ENCODE results near the gene ASB2. TPM values are rescaled to one million over a fixed set of nuclear protein-coding genes. Genes with fewer than 3 reads are reported as not detected.

The ASB2 gene
- polyA plus RNA-seq, 1 of the 3 experiments (the other 2 are of a cell fraction): 0.15 TPM

DNA sequence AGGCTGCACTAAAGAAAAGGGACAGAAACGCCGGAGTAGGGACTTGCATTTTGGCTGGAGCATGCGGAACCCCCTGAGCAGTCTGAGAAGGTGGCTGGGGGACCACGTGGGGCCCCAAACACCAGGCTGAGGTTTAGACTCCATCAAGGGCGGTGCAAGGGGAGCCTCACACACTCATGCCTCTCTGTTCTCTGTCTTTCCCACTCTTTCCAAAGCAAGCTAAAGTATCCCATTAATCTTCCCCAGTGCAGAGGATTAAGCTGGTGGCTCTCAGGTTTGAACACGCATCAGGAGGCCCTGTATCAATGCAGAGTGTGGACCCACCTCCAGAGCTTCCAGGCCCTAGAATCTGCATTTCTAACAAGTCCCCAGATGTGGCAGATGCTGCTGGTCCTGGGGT lies 34.3 kb upstream of the ASB2 start:
- Histone ChIP-seq H3K4me3 (ENCODE audit: low read depth in 2 of 2, low read length in 1 of 2) (no peak overlapping the region), H3F3A (replicated peaks; ENCODE audit: insufficient read depth) (no peaks in the 10 kb centered on the region), H4K20me1 (ENCODE audit: insufficient read depth) (no peaks in the 10 kb centered on the region), H3K9ac (no peak overlapping the region), H3K36me3 (replicated peaks in 1 of 2; ENCODE audit: control insufficient read depth in 1 of 2, insufficient read depth in 2 of 2, low read length in 1 of 2) (no peaks in the 10 kb centered on the region), H2AFZ (ENCODE audit: low read depth) (no peak overlapping the region), H3K4me2 (no peak overlapping the region), H3K4me1 (ENCODE audit: control insufficient read depth in 1 of 2, insufficient read depth in 2 of 2, low read depth in 1 of 2, low read length in 1 of 2) (peaks cover 0 to 3% of the 10 kb centered on the region in 2 experiments; a peak in 1 of 4 replicates), H3K9me2 (no peaks in the 10 kb centered on the region), H3K27me3 (ENCODE audit: insufficient read depth) (peaks cover 5% of the 10 kb centered on the region; the same call in 1 of the 2 replicates), H3K79me2 (ENCODE audit: insufficient read depth) (no peaks in the 10 kb centered on the region), H3K9me3 (no peaks in the 10 kb centered on the region), H3K27ac (ENCODE audit: low read depth in 2 of 2, low read length in 1 of 2) (no peak overlapping the region)
- ChIA-PET CTCF (interaction anchor here (0.8 to 2.3 kb wide), 8 partner anchors 9 to 126 kb away, joined by 3 to 15 read pairs (median 3); no protein-coding TSS in a partner anchor), POLR2A (no interaction called here)
- WGBS (ENCODE audit: low lambda C conversion rate): 84% methylated on average over 6 of the region's 6 CpGs
- TF ChIP-seq GABPA (IDR thresholded peaks at IDR 0.05; ENCODE audit: low read depth): no peak
- TF ChIP-seq, protein P1, sequence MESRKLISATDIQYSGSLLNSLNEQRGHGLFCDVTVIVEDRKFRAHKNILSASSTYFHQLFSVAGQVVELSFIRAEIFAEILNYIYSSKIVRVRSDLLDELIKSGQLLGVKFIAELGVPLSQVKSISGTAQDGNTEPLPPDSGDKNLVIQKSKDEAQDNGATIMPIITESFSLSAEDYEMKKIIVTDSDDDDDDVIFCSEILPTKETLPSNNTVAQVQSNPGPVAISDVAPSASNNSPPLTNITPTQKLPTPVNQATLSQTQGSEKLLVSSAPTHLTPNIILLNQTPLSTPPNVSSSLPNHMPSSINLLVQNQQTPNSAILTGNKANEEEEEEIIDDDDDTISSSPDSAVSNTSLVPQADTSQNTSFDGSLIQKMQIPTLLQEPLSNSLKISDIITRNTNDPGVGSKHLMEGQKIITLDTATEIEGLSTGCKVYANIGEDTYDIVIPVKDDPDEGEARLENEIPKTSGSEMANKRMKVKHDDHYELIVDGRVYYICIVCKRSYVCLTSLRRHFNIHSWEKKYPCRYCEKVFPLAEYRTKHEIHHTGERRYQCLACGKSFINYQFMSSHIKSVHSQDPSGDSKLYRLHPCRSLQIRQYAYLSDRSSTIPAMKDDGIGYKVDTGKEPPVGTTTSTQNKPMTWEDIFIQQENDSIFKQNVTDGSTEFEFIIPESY (IDR thresholded peaks at IDR 0.05; ENCODE audit: borderline replicate concordance, low read depth): no peak
- TF ChIP-seq FOSL2 (IDR thresholded peaks at IDR 0.05; ENCODE audit: borderline replicate concordance, low read depth): no peak
- TF ChIP-seq FOXJ3 (CRISPR knock-in tag; IDR thresholded peaks at IDR 0.05): no peak
- TF ChIP-seq MEF2A (IDR thresholded peaks at IDR 0.05; ENCODE audit: borderline replicate concordance, low read depth): no peak
- TF ChIP-seq MXI1 (IDR thresholded peaks at IDR 0.05; ENCODE audit: low read depth, low read length): no peak
- no peak for TF ChIP-seq TEAD4 (IDR thresholded peaks at IDR 0.05; ENCODE audit: borderline replicate concordance, insufficient read depth)
- TF ChIP-seq CHD2 (IDR thresholded peaks at IDR 0.05; ENCODE audit: low read length, partially characterized antibody): no peak
- TF ChIP-seq NFIC (IDR thresholded peaks at IDR 0.05; ENCODE audit: borderline replicate concordance): no peak
- no peak for TF ChIP-seq REST (IDR thresholded peaks at IDR 0.05; ENCODE audit: low read depth, low read length)
- no peak for TF ChIP-seq RXRA (IDR thresholded peaks at IDR 0.05; ENCODE audit: borderline replicate concordance, low read depth)
- TF ChIP-seq JUND (IDR thresholded peaks at IDR 0.05): no peak
- TF ChIP-seq, protein P2, sequence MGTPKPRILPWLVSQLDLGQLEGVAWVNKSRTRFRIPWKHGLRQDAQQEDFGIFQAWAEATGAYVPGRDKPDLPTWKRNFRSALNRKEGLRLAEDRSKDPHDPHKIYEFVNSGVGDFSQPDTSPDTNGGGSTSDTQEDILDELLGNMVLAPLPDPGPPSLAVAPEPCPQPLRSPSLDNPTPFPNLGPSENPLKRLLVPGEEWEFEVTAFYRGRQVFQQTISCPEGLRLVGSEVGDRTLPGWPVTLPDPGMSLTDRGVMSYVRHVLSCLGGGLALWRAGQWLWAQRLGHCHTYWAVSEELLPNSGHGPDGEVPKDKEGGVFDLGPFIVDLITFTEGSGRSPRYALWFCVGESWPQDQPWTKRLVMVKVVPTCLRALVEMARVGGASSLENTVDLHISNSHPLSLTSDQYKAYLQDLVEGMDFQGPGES (IDR thresholded peaks at IDR 0.05; ENCODE audit: low read depth, low read length): no peak
- TF ChIP-seq GATA2 (CRISPR knock-in tag; IDR thresholded peaks at IDR 0.05): no peak
- TF ChIP-seq SIN3A (IDR thresholded peaks at IDR 0.05; ENCODE audit: borderline replicate concordance, low read depth, low read length): no peak
- TF ChIP-seq CTCF (IDR thresholded peaks at IDR 0.05): no peak
- no peak for TF ChIP-seq EP300 (IDR thresholded peaks at IDR 0.05; ENCODE audit: borderline replicate concordance in 1 of 2, low read depth in 1 of 2, low read length in 1 of 2)
- DNase-seq: no peak

Measured in SK-N-SH (cell line).